CD14-positive monocyte (primary cell): ENCODE data around the gene MAD1L1. TPM values are rescaled to one million over a fixed set of nuclear protein-coding genes. Genes with fewer than 3 reads are reported as not detected.

Experiments
- DNase-seq, 3 donors: peaks; one replicate each; pipeline ENCODE4 v3.0.0-alpha.2; 2011 to 2022
- H2AFZ ChIP-seq: 2 replicates; pipeline ENCODE4 v1.6.0; 2012; ENCODE audit warnings: mild to moderate bottlenecking, low read depth, low read length, inconsistent platforms; ENCODE audit not compliant: insufficient read depth, poor library complexity, severe bottlenecking
- H3K27ac ChIP-seq, 2 donors: 1 replicate in 1 of 2; 2 replicates in 1 of 2; pipeline ENCODE4 v1.5.1; 2012 to 2013; ENCODE audit warnings: low read length in 2 of 2, control low read depth in 1 of 2, inconsistent platforms in 1 of 2, low read depth in 1 of 2, mild to moderate bottlenecking in 1 of 2
- H3K27me3 ChIP-seq, 2 donors: one replicate each; pipeline versions ENCODE4 v1.6.0 to v1.6.1; 2011 to 2013; ENCODE audit warnings: low read length in 2 of 2; ENCODE audit not compliant: control insufficient read depth in 2 of 2, insufficient read depth in 2 of 2
- H3K36me3 ChIP-seq, 2 donors: replicated peaks in 1 of 2; 1 replicate in 1 of 2; 2 replicates in 1 of 2; pipeline versions ENCODE4 v1.5.1 to v1.6.1; 2012 to 2013; ENCODE audit warnings: low read length in 2 of 2, control low read depth in 1 of 2, inconsistent platforms in 1 of 2, mild to moderate bottlenecking in 1 of 2; ENCODE audit not compliant: insufficient read depth in 2 of 2, control insufficient read depth in 1 of 2
- H3K4me1 ChIP-seq, 2 donors: 1 replicate in 1 of 2; 2 replicates in 1 of 2; pipeline versions ENCODE4 v1.5.1 to v1.6.1; 2012 to 2013; ENCODE audit warnings: low read length in 2 of 2, control low read depth in 1 of 2, inconsistent platforms in 1 of 2, mild to moderate bottlenecking in 1 of 2, moderate library complexity in 1 of 2; ENCODE audit not compliant: insufficient read depth in 2 of 2, control insufficient read depth in 1 of 2
- H3K4me2 ChIP-seq: replicated peaks from 2 replicates; pipeline ENCODE3; 2012; ENCODE audit warnings: low read length, moderate library complexity, mild to moderate bottlenecking; ENCODE audit not compliant: poor library complexity, severe bottlenecking; ENCODE audit errors: extremely low read depth
- H3K4me3 ChIP-seq, 3 experiments: fragments of 200-600 bp in 1 of 3; sonication (generic) in 1 of 3; replicated peaks in 1 of 3; 1 replicate in 2 of 3; 2 replicates in 1 of 3; pipeline ENCODE4 v1.5.1; 2011 to 2013; ENCODE audit warnings: low read length in 3 of 3, mild to moderate bottlenecking in 3 of 3, control low read depth in 2 of 3, low read depth in 2 of 3, inconsistent platforms in 1 of 3, moderate library complexity in 1 of 3
- H3K79me2 ChIP-seq: 2 replicates; pipeline ENCODE4 v1.6.0; 2012; ENCODE audit warnings: mild to moderate bottlenecking, control low read depth, inconsistent platforms, low read length, moderate library complexity; ENCODE audit not compliant: insufficient read depth
- H3K9ac ChIP-seq: 2 replicates; pipeline ENCODE4 v1.6.0; 2017; ENCODE audit warnings: low read length, mild to moderate bottlenecking; ENCODE audit not compliant: insufficient read depth, poor library complexity, severe bottlenecking
- H3K9me3 ChIP-seq, 2 donors: replicated peaks in 1 of 2; 1 replicate in 1 of 2; 2 replicates in 1 of 2; pipeline versions ENCODE4 v1.5.1 to v1.6.1; 2012 to 2013; ENCODE audit warnings: low read length in 2 of 2, control low read depth in 1 of 2; ENCODE audit not compliant: control insufficient read depth in 1 of 2, insufficient read depth in 1 of 2
- H4K20me1 ChIP-seq: 2 replicates; pipeline ENCODE4 v1.6.0; 2012; ENCODE audit warnings: mild to moderate bottlenecking, low read length, control low read depth, moderate library complexity; ENCODE audit not compliant: insufficient read depth
- H3K27ac Mint-ChIP-seq, 7 donors: one replicate each; pipeline ENCODE4 v1.8.0; 2020; ENCODE audit warnings: mild to moderate bottlenecking in 7 of 7, mixed read lengths in 7 of 7, moderate library complexity in 6 of 7, inconsistent platforms in 2 of 7
- H3K27me3 Mint-ChIP-seq, 3 donors: one replicate each; pipeline ENCODE4 v1.8.0; 2021 to 2022; ENCODE audit warnings: low read depth in 3 of 3, mild to moderate bottlenecking in 3 of 3, mixed read lengths in 3 of 3, moderate library complexity in 3 of 3, inconsistent platforms in 1 of 3
- H3K36me3 Mint-ChIP-seq, 2 donors: one replicate each; pipeline ENCODE4 v1.8.0; 2020; ENCODE audit warnings: mixed read lengths in 2 of 2, inconsistent platforms in 1 of 2, mild to moderate bottlenecking in 1 of 2
- H3K4me1 Mint-ChIP-seq: one replicate; pipeline ENCODE4 v1.8.0; 2020; ENCODE audit warnings: mild to moderate bottlenecking, mixed read lengths
- H3K4me3 Mint-ChIP-seq, 2 donors: one replicate each; pipeline ENCODE4 v1.8.0; 2020; ENCODE audit warnings: mild to moderate bottlenecking in 2 of 2, mixed read lengths in 2 of 2, moderate library complexity in 1 of 2
- H3K9me3 Mint-ChIP-seq, 7 donors: one replicate each; pipeline ENCODE4 v1.8.0; 2020 to 2022; ENCODE audit warnings: mixed read lengths in 7 of 7, mild to moderate bottlenecking in 6 of 7, moderate library complexity in 6 of 7, inconsistent platforms in 2 of 7
- CTCF ChIP-seq: fragments of 200-600 bp; IDR thresholded peaks from one replicate; pipeline ENCODE4 v1.8.0; 2022; ENCODE audit warnings: antibody characterized with exemption, mild to moderate bottlenecking
- WGBS: methylation state at CpG from one replicate; pipeline ENCODE4 v1.1.5; 2013; ENCODE audit warnings: missing lambda C conversion rate; ENCODE audit not compliant: insufficient coverage; 5-methylcytosine and 5-hydroxymethylcytosine counted together
- intact Hi-C, 2 donors: fragments of 100-400 bp; cut with micrococcal nuclease; formaldehyde crosslinking; loops; one replicate each; pipeline versions ENCODE4 v1.15.0 to v1.15.1; 2023
- polyA plus RNA-seq, 3 donors: library from polyadenylated mRNA; depleted of rRNA in 1 of 3; unstranded in 2 of 3; stranded (reverse) in 1 of 3; fragments of 300-500 nt in 2 of 3; fragments of >200 nt in 1 of 3; fragmentation: Illumina TruSeq in 2 of 3; gene quantifications; 1 replicate in 2 of 3; 2 replicates in 1 of 3; pipeline ENCODE4 v1.2.3, GENCODE V29; 2012 to 2021

Gene MAD1L1
- polyA plus RNA-seq, 3 donors = 22.0 to 39.4 (median 33.2) TPM

GRCh38 chr7:2242541-2243429, 10.0 kb upstream of the MAD1L1 start:
- peak overlapping the region; percentile 91 to 92 for H3K4me3 Mint-ChIP-seq
- Histone ChIP-seq H2AFZ (peak overlapping the region; percentile 88), H3K9me3 (no peaks in the 10 kb centered on the region), H3K36me3 (peaks cover 12 to 17% of the 10 kb centered on the region in 2 donors), H3K4me1 (peaks cover 68 to 72% of the 10 kb centered on the region in 2 donors), H3K79me2 (peaks cover 52% of the 10 kb centered on the region), H3K27me3 (no peaks in the 10 kb centered on the region), H3K27ac (peak overlapping the region; percentile 37 to 82), H3K4me3 (peak overlapping the region; percentile 77 to 93 (median 86)), H4K20me1 (peaks cover 4% of the 10 kb centered on the region), H3K9ac (peak overlapping the region; percentile 91), H3K4me2 (peak overlapping the region; percentile 90)
- peaks cover 0 to 3% (median 0%) of the 10 kb centered on the region in 3 donors for H3K27me3 Mint-ChIP-seq
- no peak for TF ChIP-seq CTCF
- peaks cover 69% of the 10 kb centered on the region for H3K4me1 Mint-ChIP-seq
- intact Hi-C loops = loop anchor here (1.0 to 5.0 kb wide), 2 partner anchors 10 to 70 kb away; partner anchors contain the start of genes SNX8 (in 2 of the 2) and MAD1L1 (in 1 of the 2)
- WGBS = 32% methylated on average over 19 of the region's 21 CpGs
- DNase-seq = peak in 1 of 3 donors; percentile 26
- peaks cover 16 to 30% of the 10 kb centered on the region in 2 donors for H3K36me3 Mint-ChIP-seq
- H3K9me3 Mint-ChIP-seq = peaks cover 0 to 3% (median 0%) of the 10 kb centered on the region in 7 donors
- H3K27ac Mint-ChIP-seq = peak overlapping the region; percentile 79 to 95 (median 90)
